HEK293 (cell line): ENCODE results near the gene TBC1D5.
"Not testable (repeated sequence)": the region's sequence is repeated elsewhere in the genome, so short reads cannot be mapped to it uniquely, and the experiment has no call there.

Source experiments
- CTCF ChIA-PET: fragments of 350-600 bp; formaldehyde crosslinking; extraction: SDS; loops from one replicate; lab custom pipeline; 2021; ENCODE audit warnings: antibody characterized with exemption; lab: Yijun Ruan, JAX
- POLR2A ChIA-PET: fragments of 300-600 bp; formaldehyde crosslinking; extraction: SDS; loops from one replicate; lab custom pipeline; 2020; ENCODE audit warnings: antibody characterized with exemption, inconsistent platforms; lab: Yijun Ruan, JAX
- H3K27ac ChIP-seq: fragments of 200-500 bp; sonication (Bioruptor generic); 2 replicates; pipeline ENCODE4 v1.5.1; 2014; ENCODE audit warnings: low read depth, low read length, control low read depth, inconsistent platforms; ENCODE audit errors: extremely low read depth
- H3K36me3 ChIP-seq, 2 experiments: fragments of 200-500 bp in 1 of 2; sonication (Bioruptor generic) in 1 of 2; 1 replicate in 1 of 2; 2 replicates in 1 of 2; pipeline ENCODE4 v1.5.1; 2014 to 2017; ENCODE audit warnings: inconsistent platforms in 2 of 2, low read length in 2 of 2; ENCODE audit not compliant: control insufficient read depth in 2 of 2, insufficient read depth in 1 of 2
- H3K4me1 ChIP-seq: fragments of 200-500 bp; sonication (Bioruptor generic); 2 replicates; pipeline ENCODE4 v1.5.1; 2014; ENCODE audit warnings: mild to moderate bottlenecking, low read length, inconsistent platforms; ENCODE audit not compliant: control insufficient read depth, insufficient read depth
- H3K4me3 ChIP-seq: 2 replicates; pipeline ENCODE4 v1.5.1; 2011; ENCODE audit warnings: low read depth, mild to moderate bottlenecking, control low read depth, low read length, moderate library complexity
- H3K9me3 ChIP-seq: fragments of 200-500 bp; sonication (Bioruptor generic); 2 replicates; pipeline ENCODE4 v1.5.1; 2014; ENCODE audit warnings: low read depth, low read length, inconsistent platforms; ENCODE audit not compliant: control insufficient read depth, insufficient read depth
- GLI2 ChIP-seq: fragments of 450-650 bp; formaldehyde crosslinking; IDR thresholded peaks from 2 replicates; pipeline ENCODE4; 2017; ENCODE audit warnings: missing biosample characterization, missing genetic modification characterization, low read depth, borderline replicate concordance
- HOXA7 ChIP-seq: sonication (generic); formaldehyde crosslinking; IDR thresholded peaks from 2 replicates; pipeline ENCODE4 v1.8.1; 2022; ENCODE audit warnings: missing genetic modification reagents, borderline replicate concordance
- MZF1 ChIP-seq: fragments of 450-650 bp; formaldehyde crosslinking; IDR thresholded peaks from 2 replicates; pipeline ENCODE4 v1.5.1; 2017; ENCODE audit warnings: missing biosample characterization, missing genetic modification characterization, borderline replicate concordance
- PRDM1 ChIP-seq: fragments of 450-650 bp; formaldehyde crosslinking; IDR thresholded peaks from 2 replicates; pipeline ENCODE4; 2016; ENCODE audit warnings: missing biosample characterization, missing genetic modification characterization
- ZNF146 ChIP-seq: fragments of 450-650 bp; formaldehyde crosslinking; IDR thresholded peaks from 2 replicates; pipeline ENCODE4 v1.5.1; 2016; ENCODE audit warnings: missing biosample characterization, missing genetic modification characterization
- ZNF16 ChIP-seq: fragments of 450-650 bp; formaldehyde crosslinking; IDR thresholded peaks from 2 replicates; pipeline ENCODE4 v1.5.1; 2016; ENCODE audit warnings: low read depth, missing biosample characterization, missing genetic modification characterization
- ZNF19 ChIP-seq: fragments of 450-650 bp; formaldehyde crosslinking; IDR thresholded peaks from 2 replicates; pipeline ENCODE4; 2016; ENCODE audit warnings: missing biosample characterization, missing genetic modification characterization, low read depth
- ZNF791 ChIP-seq: fragments of 450-650 bp; formaldehyde crosslinking; IDR thresholded peaks from 2 replicates; pipeline ENCODE4 v1.5.1; 2016; ENCODE audit warnings: missing biosample characterization, missing genetic modification characterization
- ZNF830 ChIP-seq: fragments of 450-650 bp; IDR thresholded peaks from 2 replicates; pipeline ENCODE4 v1.5.0; 2018; ENCODE audit warnings: missing biosample characterization, missing genetic modification characterization, low read depth, mild to moderate bottlenecking, moderate library complexity
- TF ChIP-seq, protein P1 (sequence below): fragments of 450-650 bp; formaldehyde crosslinking; IDR thresholded peaks from 2 replicates; pipeline ENCODE4 v1.5.1; 2017; ENCODE audit warnings: missing biosample characterization, missing genetic modification characterization
- TF ChIP-seq, protein P2 (sequence below): fragments of 450-650 bp; formaldehyde crosslinking; IDR thresholded peaks from 2 replicates; pipeline ENCODE4 v1.5.1; 2016; ENCODE audit warnings: missing biosample characterization, missing genetic modification characterization

TBC1D5 gene

DNA sequence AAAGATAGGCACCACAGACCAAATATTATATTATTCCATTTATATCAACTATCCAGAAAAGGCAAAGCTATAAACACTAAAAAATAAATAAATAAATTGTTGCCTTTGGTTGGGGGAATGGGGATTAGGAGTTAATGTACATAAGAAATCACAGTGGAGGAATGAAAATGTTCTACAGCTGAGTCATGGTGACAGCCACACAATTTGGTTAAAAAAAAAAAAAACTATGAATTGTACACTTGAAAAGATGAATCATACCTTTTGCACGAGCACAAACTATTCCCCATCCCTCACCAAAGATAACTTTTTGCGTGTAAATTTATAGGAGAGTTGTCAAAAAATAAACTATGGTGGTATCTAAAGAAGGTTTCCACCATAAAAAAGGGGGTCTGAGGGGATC, 103.2 kb downstream of the TBC1D5 start:
- H3K27ac ChIP-seq, result no peak overlapping the region
- H3K9me3 ChIP-seq, result no peaks in the 10 kb centered on the region
- H3K36me3 ChIP-seq, result no peaks in the 10 kb centered on the region
- no peak overlapping the region for H3K4me3 ChIP-seq
- H3K4me1 ChIP-seq, result peaks cover 4% of the 10 kb centered on the region
- CTCF ChIA-PET, result interaction anchor here (0.5 to 3.0 kb wide), 3 partner anchors 23 to 202 kb away, joined by 3 to 11 read pairs (median 4); no protein-coding TSS in a partner anchor
- POLR2A ChIA-PET, result no interaction called here
- no peak for TF ChIP-seq HOXA7 (CRISPR knock-in tag)
- no peak for TF ChIP-seq GLI2 (tag by site-specific recombination)
- TF ChIP-seq MZF1 (tag by site-specific recombination), result peak; percentile 47; the same call in 1 of the 2 replicates

DNA sequence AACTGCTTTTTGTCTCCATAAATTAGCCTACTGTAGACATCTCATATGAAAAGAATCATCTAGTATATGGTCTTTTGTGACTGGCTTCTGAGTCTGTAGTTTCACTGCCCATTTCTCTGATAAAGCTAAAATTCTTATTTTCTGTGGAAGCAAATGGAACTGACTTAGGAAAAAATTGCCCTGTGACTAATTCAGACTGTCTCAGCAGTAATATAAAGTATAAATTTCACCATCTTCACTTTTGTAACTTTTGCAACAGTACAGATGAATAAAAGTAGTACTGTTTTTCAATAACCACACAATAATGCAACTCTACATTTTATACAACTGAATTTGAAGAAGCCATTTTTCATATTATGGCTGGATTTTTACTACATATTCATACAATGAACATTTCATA, 104.1 kb downstream of the TBC1D5 start:
- ChIA-PET CTCF (interaction anchor here (0.5 to 3.0 kb wide), 4 partner anchors 22 to 203 kb away, joined by 3 to 11 read pairs (median 3); no protein-coding TSS in a partner anchor), POLR2A (no interaction called here)
- Histone ChIP-seq H3K4me1 (peaks cover 4% of the 10 kb centered on the region), H3K36me3 (no peaks in the 10 kb centered on the region), H3K27ac (no peak overlapping the region), H3K4me3 (no peak overlapping the region), H3K9me3 (no peaks in the 10 kb centered on the region)
- TF ChIP-seq ZNF16 (tag by site-specific recombination), result no peak
- TF ChIP-seq, protein P1, sequence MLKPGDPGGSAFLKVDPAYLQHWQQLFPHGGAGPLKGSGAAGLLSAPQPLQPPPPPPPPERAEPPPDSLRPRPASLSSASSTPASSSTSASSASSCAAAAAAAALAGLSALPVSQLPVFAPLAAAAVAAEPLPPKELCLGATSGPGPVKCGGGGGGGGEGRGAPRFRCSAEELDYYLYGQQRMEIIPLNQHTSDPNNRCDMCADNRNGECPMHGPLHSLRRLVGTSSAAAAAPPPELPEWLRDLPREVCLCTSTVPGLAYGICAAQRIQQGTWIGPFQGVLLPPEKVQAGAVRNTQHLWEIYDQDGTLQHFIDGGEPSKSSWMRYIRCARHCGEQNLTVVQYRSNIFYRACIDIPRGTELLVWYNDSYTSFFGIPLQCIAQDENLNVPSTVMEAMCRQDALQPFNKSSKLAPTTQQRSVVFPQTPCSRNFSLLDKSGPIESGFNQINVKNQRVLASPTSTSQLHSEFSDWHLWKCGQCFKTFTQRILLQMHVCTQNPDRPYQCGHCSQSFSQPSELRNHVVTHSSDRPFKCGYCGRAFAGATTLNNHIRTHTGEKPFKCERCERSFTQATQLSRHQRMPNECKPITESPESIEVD (tag by site-specific recombination), result 0 out of 2 replicates have a peak, but pooled peaks have one; percentile 10

DNA sequence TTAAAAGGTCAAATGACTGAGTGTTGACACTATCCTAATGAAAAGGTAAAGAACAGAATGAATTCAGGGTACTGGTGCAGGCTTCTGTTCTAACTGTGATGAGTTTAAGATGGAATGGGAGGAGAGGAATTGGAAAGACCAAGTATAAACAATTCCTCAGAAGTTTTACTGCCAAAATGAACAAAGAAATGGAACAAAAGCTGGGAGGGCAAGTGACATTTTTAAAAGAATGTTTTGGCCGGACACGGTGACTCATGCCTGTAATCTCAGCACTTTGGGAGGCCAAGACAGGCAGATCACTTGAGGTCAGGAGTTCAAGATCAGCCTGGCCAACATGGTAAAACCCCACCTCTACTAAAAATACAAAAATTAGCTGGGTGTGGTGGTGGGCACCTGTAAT, 106.8 kb downstream of the TBC1D5 start:
- H3K9me3 ChIP-seq, H3K36me3 ChIP-seq, POLR2A ChIA-PET, H3K4me1 ChIP-seq, H3K27ac ChIP-seq, H3K4me3 ChIP-seq: not testable (repeated sequence)
- CTCF ChIA-PET, result interaction anchor here (0.6 to 1.4 kb wide), 4 partner anchors 9 to 374 kb away, joined by 3 to 5 read pairs (median 3); no protein-coding TSS in a partner anchor

DNA sequence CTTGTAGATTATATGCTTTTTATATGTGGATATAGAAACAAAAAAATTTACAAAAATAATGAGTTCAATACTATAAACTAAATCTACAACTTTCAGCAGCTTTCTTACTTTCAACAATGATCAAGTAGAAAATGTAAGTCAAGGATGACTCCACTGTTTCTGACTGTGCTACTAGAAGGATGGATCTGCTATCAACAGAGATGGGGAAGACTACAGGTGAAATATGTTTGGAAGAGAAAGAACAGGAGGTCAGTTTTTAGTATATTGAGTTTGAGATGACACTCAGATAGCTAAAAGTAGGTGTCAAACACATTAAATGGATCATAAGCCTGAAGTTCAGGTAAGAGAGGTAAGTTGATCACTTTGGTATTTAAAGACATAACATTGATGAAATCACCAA, 107.5 kb downstream of the TBC1D5 start:
- Histone ChIP-seq H3K4me3 (no peak overlapping the region), H3K4me1 (peaks cover 4% of the 10 kb centered on the region)
- TF ChIP-seq PRDM1 (tag by site-specific recombination), result 0 out of 2 replicates have a peak, but pooled peaks have one; percentile 32
- TF ChIP-seq ZNF830 (tag by site-specific recombination), result no peak
- TF ChIP-seq, all 188 proteins: peak for 1
- no peaks in the 10 kb centered on the region for H3K9me3 ChIP-seq
- ChIA-PET POLR2A (no interaction called here), CTCF (interaction anchor here (0.6 to 0.8 kb wide), 2 partner anchors 10 to 106 kb away, joined by 3 read pairs; no protein-coding TSS in a partner anchor)
- no peak overlapping the region for H3K27ac ChIP-seq
- H3K36me3 ChIP-seq, result no peaks in the 10 kb centered on the region

DNA sequence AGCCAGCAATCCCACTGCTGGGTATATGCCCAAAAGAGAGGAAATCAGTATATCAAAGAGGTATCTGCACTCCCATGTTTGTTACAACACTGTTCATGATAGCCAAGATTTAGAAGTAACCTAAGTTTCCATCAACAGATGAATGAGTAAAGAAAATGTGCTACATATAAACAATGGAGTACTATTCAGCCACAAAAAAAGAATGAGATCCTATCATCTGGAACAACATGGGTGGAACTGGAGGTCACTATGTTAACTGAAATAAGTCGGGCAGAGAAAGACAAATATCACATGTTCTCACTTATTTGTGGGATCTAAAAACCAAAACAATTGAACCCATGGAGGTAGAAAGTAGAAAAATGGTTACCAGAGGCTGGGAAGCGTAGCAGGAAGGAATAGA, 108.2 kb downstream of the TBC1D5 start:
- Histone ChIP-seq H3K36me3 (no peaks in the 10 kb centered on the region), H3K9me3 (no peaks in the 10 kb centered on the region), H3K27ac (no peak overlapping the region), H3K4me3 (no peak overlapping the region), H3K4me1 (no peaks in the 10 kb centered on the region; the same call in 1 of the 2 replicates)
- ChIA-PET POLR2A (no interaction called here), CTCF (interaction anchor here (0.6 kb wide), 2 partner anchors 11 to 107 kb away, joined by 3 to 4 read pairs; no protein-coding TSS in a partner anchor)
- TF ChIP-seq ZNF19 (tag by site-specific recombination) (no peak), ZNF791 (no peak), ZNF146 (tag by site-specific recombination) (peak; percentile 54; the same call in 1 of the 2 replicates)
- TF ChIP-seq, protein P2, sequence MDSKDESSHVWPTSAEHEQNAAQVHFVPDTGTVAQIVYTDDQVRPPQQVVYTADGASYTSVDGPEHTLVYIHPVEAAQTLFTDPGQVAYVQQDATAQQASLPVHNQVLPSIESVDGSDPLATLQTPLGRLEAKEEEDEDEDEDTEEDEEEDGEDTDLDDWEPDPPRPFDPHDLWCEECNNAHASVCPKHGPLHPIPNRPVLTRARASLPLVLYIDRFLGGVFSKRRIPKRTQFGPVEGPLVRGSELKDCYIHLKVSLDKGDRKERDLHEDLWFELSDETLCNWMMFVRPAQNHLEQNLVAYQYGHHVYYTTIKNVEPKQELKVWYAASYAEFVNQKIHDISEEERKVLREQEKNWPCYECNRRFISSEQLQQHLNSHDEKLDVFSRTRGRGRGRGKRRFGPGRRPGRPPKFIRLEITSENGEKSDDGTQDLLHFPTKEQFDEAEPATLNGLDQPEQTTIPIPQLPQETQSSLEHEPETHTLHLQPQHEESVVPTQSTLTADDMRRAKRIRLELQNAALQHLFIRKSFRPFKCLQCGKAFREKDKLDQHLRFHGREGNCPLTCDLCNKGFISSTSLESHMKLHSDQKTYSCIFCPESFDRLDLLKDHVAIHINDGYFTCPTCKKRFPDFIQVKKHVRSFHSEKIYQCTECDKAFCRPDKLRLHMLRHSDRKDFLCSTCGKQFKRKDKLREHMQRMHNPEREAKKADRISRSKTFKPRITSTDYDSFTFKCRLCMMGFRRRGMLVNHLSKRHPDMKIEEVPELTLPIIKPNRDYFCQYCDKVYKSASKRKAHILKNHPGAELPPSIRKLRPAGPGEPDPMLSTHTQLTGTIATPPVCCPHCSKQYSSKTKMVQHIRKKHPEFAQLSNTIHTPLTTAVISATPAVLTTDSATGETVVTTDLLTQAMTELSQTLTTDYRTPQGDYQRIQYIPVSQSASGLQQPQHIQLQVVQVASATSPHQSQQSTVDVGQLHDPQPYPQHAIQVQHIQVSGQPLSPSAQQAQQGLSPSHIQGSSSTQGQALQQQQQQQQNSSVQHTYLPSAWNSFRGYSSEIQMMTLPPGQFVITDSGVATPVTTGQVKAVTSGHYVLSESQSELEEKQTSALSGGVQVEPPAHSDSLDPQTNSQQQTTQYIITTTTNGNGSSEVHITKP (tag by site-specific recombination), result no peak
